Mesendoderm (in vitro differentiated cells): ENCODE data around the gene PTK6.

ENCODE experiments used
- DNase-seq: peaks from one replicate; pipeline ENCODE4 v3.0.0; 2013
- H2AK5ac ChIP-seq: 2 replicates; pipeline ENCODE4 v1.6.1; 2013; ENCODE audit warnings: low read length, inconsistent platforms
- H2BK120ac ChIP-seq: 2 replicates; pipeline ENCODE4 v1.6.1; 2013; ENCODE audit warnings: low read depth, mild to moderate bottlenecking, low read length, moderate library complexity, mixed read lengths
- H2BK15ac ChIP-seq: replicated peaks from 2 replicates; pipeline ENCODE4 v1.6.1; 2013; ENCODE audit warnings: low read depth, mild to moderate bottlenecking, moderate library complexity
- H2BK5ac ChIP-seq: 2 replicates; pipeline ENCODE4 v1.6.1; 2013; ENCODE audit warnings: low read length, inconsistent platforms
- H3K18ac ChIP-seq: 2 replicates; pipeline ENCODE4 v1.6.1; 2013; ENCODE audit warnings: mild to moderate bottlenecking, low read length, mixed read lengths
- H3K23ac ChIP-seq: one replicate; pipeline ENCODE4 v1.6.1; 2013; ENCODE audit warnings: low read length
- H3K27ac ChIP-seq: 2 replicates; pipeline ENCODE4 v1.5.1; 2013; ENCODE audit warnings: low read depth, mild to moderate bottlenecking, inconsistent platforms, low read length, moderate library complexity
- H3K27me3 ChIP-seq: 2 replicates; pipeline ENCODE4 v1.6.1; 2013; ENCODE audit warnings: low read length, control low read depth, mild to moderate bottlenecking, inconsistent platforms; ENCODE audit not compliant: insufficient read depth, poor library complexity
- H3K36me3 ChIP-seq: 2 replicates; pipeline ENCODE4 v1.6.1; 2013; ENCODE audit warnings: low read length, inconsistent platforms; ENCODE audit not compliant: control insufficient read depth, insufficient read depth
- H3K4ac ChIP-seq: one replicate; pipeline ENCODE4 v1.6.1; 2013; ENCODE audit warnings: low read depth, mild to moderate bottlenecking, low read length, moderate library complexity
- H3K4me1 ChIP-seq: 2 replicates; pipeline ENCODE4 v1.6.1; 2013; ENCODE audit warnings: low read depth, low read length, inconsistent platforms; ENCODE audit not compliant: control insufficient read depth
- H3K4me2 ChIP-seq: 2 replicates; pipeline ENCODE4 v1.6.1; 2013; ENCODE audit warnings: low read length
- H3K4me3 ChIP-seq: 2 replicates; pipeline ENCODE4 v1.5.1; 2013; ENCODE audit warnings: mild to moderate bottlenecking, low read length
- H3K56ac ChIP-seq: one replicate; pipeline ENCODE4 v1.6.1; 2013; ENCODE audit warnings: low read length
- H3K79me1 ChIP-seq: 2 replicates; pipeline ENCODE4 v1.6.1; 2013; ENCODE audit warnings: low read length, inconsistent platforms
- H3K79me2 ChIP-seq: 2 replicates; pipeline ENCODE4 v1.6.1; 2013; ENCODE audit warnings: mild to moderate bottlenecking, low read length; ENCODE audit not compliant: control insufficient read depth, insufficient read depth
- H3K9ac ChIP-seq: 2 replicates; pipeline ENCODE4 v1.6.1; 2013; ENCODE audit warnings: low read length, inconsistent platforms
- H4K5ac ChIP-seq: one replicate; pipeline ENCODE4 v1.6.1; 2013; ENCODE audit warnings: low read length
- H4K8ac ChIP-seq: one replicate; pipeline ENCODE4 v1.6.1; 2013; ENCODE audit warnings: low read depth, mild to moderate bottlenecking, control low read depth, low read length, moderate library complexity
- WGBS: extraction: QIAGEN DNeasy Blood & Tissue Kit; methylation state at CpG from one replicate; pipeline ENCODE4 v1.1.7; 2013; ENCODE audit warnings: low lambda C conversion rate, missing lambda C conversion rate; ENCODE audit not compliant: insufficient coverage; ENCODE audit errors: extremely low coverage; 5-methylcytosine and 5-hydroxymethylcytosine counted together

Gene PTK6

GRCh38 chr20:63579017-63579694, 42.0 kb upstream of the PTK6 start:
- Histone ChIP-seq H3K79me1 (no peaks in the 10 kb centered on the region), H3K56ac (no peak overlapping the region), H3K9ac (no peak overlapping the region), H3K27me3 (no peaks in the 10 kb centered on the region), H3K79me2 (no peaks in the 10 kb centered on the region), H2BK120ac (no peak overlapping the region), H3K4me3 (no peak overlapping the region), H3K4ac (no peak overlapping the region), H2BK15ac (no peak overlapping the region), H4K8ac (no peak overlapping the region), H3K27ac (no peak overlapping the region), H3K4me2 (no peak overlapping the region), H3K36me3 (no peaks in the 10 kb centered on the region), H3K23ac (no peak overlapping the region), H2BK5ac (no peak overlapping the region), H3K18ac (no peak overlapping the region), H3K4me1 (no peaks in the 10 kb centered on the region), H4K5ac (no peak overlapping the region), H2AK5ac (no peak overlapping the region)
- WGBS = no CpG with 5 or more reads among the region's 19 CpGs
- DNase-seq = peak; percentile 27

GRCh38 chr20:63578224-63579016, 41.2 kb upstream of the PTK6 start:
- no peaks in the 10 kb centered on the region for H3K79me2 ChIP-seq
- no peak overlapping the region for H3K23ac ChIP-seq
- no peaks in the 10 kb centered on the region for H3K27me3 ChIP-seq
- no peak overlapping the region for H2AK5ac ChIP-seq
- H4K5ac ChIP-seq = no peak overlapping the region
- H3K36me3 ChIP-seq = no peaks in the 10 kb centered on the region
- no peak overlapping the region for H3K9ac ChIP-seq
- no peak overlapping the region for H2BK120ac ChIP-seq
- H2BK5ac ChIP-seq = no peak overlapping the region
- no peak overlapping the region for H3K56ac ChIP-seq
- no peak overlapping the region for H3K18ac ChIP-seq
- no peaks in the 10 kb centered on the region for H3K4me1 ChIP-seq
- H3K27ac ChIP-seq = no peak overlapping the region
- no peak overlapping the region for H3K4me3 ChIP-seq
- H3K79me1 ChIP-seq = no peaks in the 10 kb centered on the region
- H3K4me2 ChIP-seq = no peak overlapping the region
- no peak overlapping the region for H3K4ac ChIP-seq
- WGBS = no CpG with 5 or more reads among the region's 26 CpGs
- H2BK15ac ChIP-seq = no peak overlapping the region
- no peak for DNase-seq
- H4K8ac ChIP-seq = no peak overlapping the region

- H3K56ac ChIP-seq = no peak overlapping the region
- H3K4me3 ChIP-seq = no peak overlapping the region
- DNase-seq = no peak
- no peaks in the 10 kb centered on the region for H3K79me2 ChIP-seq
- H2BK5ac ChIP-seq = no peak overlapping the region
- no CpG with 5 or more reads among the region's 19 CpGs for WGBS
- H4K8ac ChIP-seq = no peak overlapping the region
- H3K18ac ChIP-seq = no peak overlapping the region
- no peak overlapping the region for H2BK15ac ChIP-seq
- H3K4ac ChIP-seq = no peak overlapping the region
- no peak overlapping the region for H3K4me2 ChIP-seq
- H2AK5ac ChIP-seq = no peak overlapping the region
- H3K36me3 ChIP-seq = no peaks in the 10 kb centered on the region
- no peak overlapping the region for H3K23ac ChIP-seq
- H3K9ac ChIP-seq = no peak overlapping the region
- no peaks in the 10 kb centered on the region for H3K79me1 ChIP-seq
- H3K27me3 ChIP-seq = no peaks in the 10 kb centered on the region
- H2BK120ac ChIP-seq = no peak overlapping the region
- H3K27ac ChIP-seq = no peak overlapping the region
- no peaks in the 10 kb centered on the region for H3K4me1 ChIP-seq
- H4K5ac ChIP-seq = no peak overlapping the region
Measured at GRCh38 chr20:63577317-63577894, 40.2 kb upstream of the PTK6 start.

- Histone ChIP-seq H3K27me3 (no peaks in the 10 kb centered on the region), H3K27ac (no peak overlapping the region), H3K36me3 (no peaks in the 10 kb centered on the region), H2BK120ac (no peak overlapping the region), H3K56ac (no peak overlapping the region), H4K5ac (no peak overlapping the region), H2BK5ac (no peak overlapping the region), H3K23ac (no peak overlapping the region), H3K4me1 (no peaks in the 10 kb centered on the region), H3K79me2 (no peaks in the 10 kb centered on the region), H3K18ac (no peak overlapping the region), H2AK5ac (no peak overlapping the region), H3K79me1 (no peaks in the 10 kb centered on the region), H3K9ac (no peak overlapping the region), H3K4me2 (no peak overlapping the region), H2BK15ac (no peak overlapping the region), H4K8ac (no peak overlapping the region), H3K4ac (no peak overlapping the region), H3K4me3 (no peak overlapping the region)
- DNase-seq = no peak
- WGBS = no CpG with 5 or more reads among the region's 7 CpGs
Measured at GRCh38 chr20:63576311-63576710, 39.1 kb upstream of the PTK6 start.

GRCh38 chr20:63574829-63575743, 37.9 kb upstream of the PTK6 start:
- Histone ChIP-seq H2BK15ac (no peak overlapping the region), H3K9ac (no peak overlapping the region), H3K18ac (no peak overlapping the region), H4K5ac (no peak overlapping the region), H3K56ac (peak overlapping the region; percentile 86), H3K23ac (no peak overlapping the region), H3K4me1 (no peaks in the 10 kb centered on the region), H3K79me2 (no peaks in the 10 kb centered on the region), H3K4me3 (no peak overlapping the region), H3K36me3 (no peaks in the 10 kb centered on the region), H3K4ac (no peak overlapping the region), H3K27ac (no peak overlapping the region), H3K4me2 (no peak overlapping the region), H3K27me3 (no peaks in the 10 kb centered on the region), H4K8ac (no peak overlapping the region), H2AK5ac (no peak overlapping the region), H2BK5ac (no peak overlapping the region), H2BK120ac (no peak overlapping the region), H3K79me1 (no peaks in the 10 kb centered on the region)
- DNase-seq = no peak
- no CpG with 5 or more reads among the region's 28 CpGs for WGBS
